A549 (cell line): ENCODE measurements around the gene ANKRD33. TPM values are rescaled to one million over a fixed set of nuclear protein-coding genes. Genes with fewer than 3 reads are reported as not detected.

Experiments used
- ATAC-seq, 2 experiments: fragments of 200-7000 bp in 1 of 2; fragments of >200 bp in 1 of 2; cut with Nextera tagmentation in 1 of 2; cut with Tn5 transposase in 1 of 2; 3 replicates each; pipeline versions ENCODE4 v1.8.0 to v1.9.1; 2018 to 2020; ENCODE audit warnings: mild to moderate bottlenecking in 1 of 2, moderate library complexity in 1 of 2
- CTCF ChIA-PET: fragments of 300-600 bp; sonication (Branson Sonifier 250); formaldehyde crosslinking; extraction: SDS; loops from one replicate; lab custom pipeline; 2021; ENCODE audit warnings: antibody characterized with exemption, inconsistent platforms; lab: Yijun Ruan, JAX
- POLR2A ChIA-PET: fragments of 350-600 bp; formaldehyde crosslinking; extraction: SDS; loops from one replicate; lab custom pipeline; 2021; ENCODE audit warnings: antibody characterized with exemption, inconsistent platforms; lab: Yijun Ruan, JAX
- DNase-seq, 2 experiments: peaks; one replicate each; pipeline versions ENCODE4 v3.0.0 to v3.0.0-alpha.2; 2011 to 2016; ENCODE audit warnings: low read depth in 1 of 2, low spot score in 1 of 2
- FAIRE-seq: peaks from 2 replicates; lab custom pipeline; 2011; peaks lifted over from hg19 to GRCh38; lab: Jason Lieb, UNC
- H3K27ac ChIP-seq, 2 experiments: fragments of >200 bp; sonication (Bioruptor Twin); formaldehyde crosslinking; 3 replicates each; pipeline ENCODE4 v1.5.1; 2016 to 2017
- H3K4me1 ChIP-seq: fragments of >200 bp; sonication (Bioruptor Twin); formaldehyde crosslinking; 3 replicates; pipeline ENCODE4 v1.6.1; 2016
- H3K4me2 ChIP-seq: fragments of >200 bp; sonication (Bioruptor Twin); formaldehyde crosslinking; 3 replicates; pipeline ENCODE4 v1.6.1; 2016
- H3K4me3 ChIP-seq: fragments of >200 bp; sonication (Bioruptor Twin); formaldehyde crosslinking; 3 replicates; pipeline ENCODE4 v1.5.1; 2016
- H3K9me3 ChIP-seq: fragments of >200 bp; sonication (Bioruptor Twin); formaldehyde crosslinking; 3 replicates; pipeline ENCODE4 v1.6.1; 2016
- CBX2 ChIP-seq: fragments of 200-600 bp; sonication (generic); IDR thresholded peaks from 2 replicates; pipeline ENCODE4 v1.6.1; 2016; ENCODE audit warnings: low read depth, mild to moderate bottlenecking, borderline replicate concordance
- CEBPB ChIP-seq, 2 experiments: fragments of >200 bp in 1 of 2; sonication (Bioruptor Twin) in 1 of 2; formaldehyde crosslinking in 1 of 2; IDR thresholded peaks; 2 replicates each; pipeline ENCODE4 v1.6.1; 2012 to 2016
- CHD2 ChIP-seq: fragments of 150-350 bp; IDR thresholded peaks from 2 replicates; pipeline ENCODE4 v1.6.1; 2014; ENCODE audit warnings: low read length; ENCODE audit not compliant: partially characterized antibody
- CHD4 ChIP-seq: fragments of 200-600 bp; sonication (generic); IDR thresholded peaks from 2 replicates; pipeline ENCODE4 v1.6.1; 2016; ENCODE audit warnings: antibody characterized with exemption, mild to moderate bottlenecking, borderline replicate concordance
- EHF ChIP-seq: fragments of 250-450 bp; sonication (Bioruptor Pico); IDR thresholded peaks from 2 replicates; pipeline ENCODE4 v1.5.0; 2020; ENCODE audit warnings: mild to moderate bottlenecking
- ELK1 ChIP-seq: fragments of 150-350 bp; IDR thresholded peaks from 2 replicates; pipeline ENCODE4 v1.6.1; 2014; ENCODE audit warnings: low read depth, mild to moderate bottlenecking, low read length
- ESRRA ChIP-seq: fragments of 150-350 bp; IDR thresholded peaks from 2 replicates; pipeline ENCODE4 v1.6.1; 2014; ENCODE audit warnings: mild to moderate bottlenecking, low read length, borderline replicate concordance
- FOSB ChIP-seq: fragments of 250-450 bp; sonication (Bioruptor Pico); IDR thresholded peaks from 2 replicates; pipeline ENCODE4 v1.5.0; 2020; ENCODE audit warnings: mild to moderate bottlenecking, moderate library complexity
- FOSL2 ChIP-seq, 2 experiments: fragments of 450-650 bp in 1 of 2; fragments of >200 bp in 1 of 2; sonication (Bioruptor Twin) in 1 of 2; formaldehyde crosslinking; IDR thresholded peaks; 2 replicates each; pipeline versions ENCODE4 v1.5.0 to v1.6.1; 2016 to 2020; ENCODE audit warnings: mild to moderate bottlenecking in 1 of 2, moderate library complexity in 1 of 2
- HDAC2 ChIP-seq: fragments of 200-600 bp; sonication (generic); IDR thresholded peaks from 2 replicates; pipeline ENCODE4 v1.6.1; 2016
- HOXB13 ChIP-seq: fragments of 250-450 bp; sonication (Bioruptor Pico); IDR thresholded peaks from 2 replicates; pipeline ENCODE4 v1.5.0; 2020; ENCODE audit warnings: low read depth, mild to moderate bottlenecking, moderate library complexity
- HOXB5 ChIP-seq: fragments of 250-450 bp; sonication (Bioruptor Pico); IDR thresholded peaks from 2 replicates; pipeline ENCODE4 v1.5.0; 2020; ENCODE audit warnings: mild to moderate bottlenecking, moderate library complexity
- KDM1A ChIP-seq: fragments of 200-600 bp; sonication (generic); IDR thresholded peaks from 2 replicates; pipeline ENCODE4 v1.6.1; 2016; ENCODE audit warnings: low read depth, mild to moderate bottlenecking
- MAX ChIP-seq: IDR thresholded peaks from 2 replicates; pipeline ENCODE4 v1.6.1; 2012
- MYC ChIP-seq: IDR thresholded peaks from 2 replicates; pipeline ENCODE4 v1.6.1; 2012; ENCODE audit warnings: mild to moderate bottlenecking, inconsistent platforms, low read length, improper control_type of control experiment, borderline replicate concordance
- NFE2L2 ChIP-seq: fragments of 150-350 bp; conservative IDR thresholded peaks from 2 replicates; pipeline ENCODE4 v1.6.1; 2014; ENCODE audit warnings: low read length
- NPAS2 ChIP-seq: fragments of 250-450 bp; sonication (Bioruptor Pico); IDR thresholded peaks from 2 replicates; pipeline ENCODE4 v1.8.0; 2022; ENCODE audit warnings: mild to moderate bottlenecking, moderate library complexity, borderline replicate concordance
- NR3C1 ChIP-seq: fragments of >200 bp; sonication (Bioruptor Twin); formaldehyde crosslinking; IDR thresholded peaks from 3 replicates; pipeline ENCODE4 v1.6.1; 2017
- PHF8 ChIP-seq: fragments of 200-600 bp; sonication (generic); IDR thresholded peaks from 2 replicates; pipeline ENCODE4 v1.6.1; 2016; ENCODE audit warnings: low read depth, mild to moderate bottlenecking, antibody characterized with exemption, moderate library complexity, borderline replicate concordance
- RAD21 ChIP-seq, 2 experiments: fragments of >200 bp in 1 of 2; sonication (Bioruptor Twin) in 1 of 2; formaldehyde crosslinking in 1 of 2; IDR thresholded peaks in 1 of 2; conservative IDR thresholded peaks in 1 of 2; 2 replicates in 1 of 2; 3 replicates in 1 of 2; pipeline ENCODE4 v1.6.1; 2012 to 2018; ENCODE audit warnings: inconsistent platforms in 1 of 2
- RFX5 ChIP-seq: fragments of 450-650 bp; IDR thresholded peaks from 2 replicates; pipeline ENCODE4 v1.7.1; 2014; ENCODE audit warnings: antibody characterized with exemption, mild to moderate bottlenecking, moderate library complexity
- RNF2 ChIP-seq: fragments of 200-600 bp; sonication (generic); IDR thresholded peaks from 2 replicates; pipeline ENCODE4 v1.6.1; 2016; ENCODE audit warnings: low read depth, mild to moderate bottlenecking, antibody characterized with exemption, moderate library complexity, borderline replicate concordance
- TFCP2L1 ChIP-seq: fragments of 250-450 bp; sonication (Bioruptor Pico); IDR thresholded peaks from 2 replicates; pipeline ENCODE4 v1.5.0; 2021; ENCODE audit warnings: mild to moderate bottlenecking
- TP53 ChIP-seq: fragments of 250-450 bp; sonication (Bioruptor Pico); IDR thresholded peaks from 2 replicates; pipeline ENCODE4 v1.5.0; 2021; ENCODE audit warnings: mild to moderate bottlenecking, moderate library complexity
- ZFP36 ChIP-seq: fragments of 450-650 bp; IDR thresholded peaks from 2 replicates; pipeline ENCODE4 v1.6.1; 2014; ENCODE audit warnings: borderline replicate concordance; ENCODE audit not compliant: partially characterized antibody
- WGBS: methylation state at CpG from one replicate; pipeline ENCODE4 v1.1.6; 2017; ENCODE audit errors: missing lambda C conversion rate; 5-methylcytosine and 5-hydroxymethylcytosine counted together
- polyA plus RNA-seq, 4 experiments: library from polyadenylated mRNA; depleted of rRNA in 3 of 4; stranded (reverse); fragments of >200 nt; fragmentation: RNase III in 1 of 4; extraction: RNeasy Plus Mini Kit Qiagen cat#74134 plus additional on column Dnase treatment in 1 of 4; gene quantifications; 2 replicates in 3 of 4; 3 replicates in 1 of 4; pipeline ENCODE4 v1.2.3, GENCODE V29; 2011 to 2017
- TF ChIP-seq, protein P1 (sequence below): fragments of 450-650 bp; IDR thresholded peaks from 2 replicates; pipeline ENCODE4 v1.6.1; 2014; ENCODE audit warnings: antibody characterized with exemption
- TF ChIP-seq, protein P2 (sequence below): IDR thresholded peaks from 2 replicates; pipeline ENCODE4 v1.6.1; 2012; ENCODE audit warnings: low read depth, borderline replicate concordance
- TF ChIP-seq, protein P3 (sequence below): fragments of 250-450 bp; sonication (Bioruptor Pico); IDR thresholded peaks from 2 replicates; pipeline ENCODE4 v1.5.0; 2020; ENCODE audit warnings: low read depth, mild to moderate bottlenecking, moderate library complexity

ANKRD33 gene
- polyA plus RNA-seq, 2 of the 4 experiments (the other 2 are of a cell fraction): not detected

DNA sequence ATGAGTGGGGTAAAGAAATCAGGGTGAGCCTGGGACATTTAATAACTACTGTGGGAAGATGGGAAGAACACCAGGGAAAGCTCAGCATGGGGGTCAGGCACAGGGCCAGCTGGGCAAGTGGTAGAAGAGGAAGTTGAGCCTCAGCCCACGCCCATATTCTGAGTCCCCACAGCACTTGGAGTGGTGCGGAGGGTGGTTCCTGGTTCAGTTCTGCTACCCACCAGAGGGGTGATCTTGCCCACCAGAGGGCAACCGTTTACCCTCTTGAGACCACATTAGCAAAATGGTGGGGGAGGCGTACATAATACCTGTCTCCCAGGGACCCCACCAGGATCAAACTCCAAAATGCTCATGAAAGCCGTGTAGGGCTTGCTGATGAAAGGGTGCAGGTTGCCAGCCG lies 16.8 kb upstream of the ANKRD33 start:
- Histone ChIP-seq H3K27ac (no peak overlapping the region), H3K4me2 (no peak overlapping the region), H3K4me3 (no peak overlapping the region), H3K9me3 (no peaks in the 10 kb centered on the region), H3K4me1 (no peaks in the 10 kb centered on the region)
- POLR2A ChIA-PET: no interaction called here
- TF ChIP-seq NPAS2 (CRISPR knock-in tag) (no peak), HOXB13 (CRISPR knock-in tag) (no peak), CBX2 (no peak), HDAC2 (no peak), CEBPB (IDR thresholded peaks at IDR 0.05) (no peak), HOXB5 (no peak), CHD4 (no peak), ZFP36 (no peak), TP53 (CRISPR knock-in tag) (no peak), MAX (no peak)
- TF ChIP-seq, protein P1, sequence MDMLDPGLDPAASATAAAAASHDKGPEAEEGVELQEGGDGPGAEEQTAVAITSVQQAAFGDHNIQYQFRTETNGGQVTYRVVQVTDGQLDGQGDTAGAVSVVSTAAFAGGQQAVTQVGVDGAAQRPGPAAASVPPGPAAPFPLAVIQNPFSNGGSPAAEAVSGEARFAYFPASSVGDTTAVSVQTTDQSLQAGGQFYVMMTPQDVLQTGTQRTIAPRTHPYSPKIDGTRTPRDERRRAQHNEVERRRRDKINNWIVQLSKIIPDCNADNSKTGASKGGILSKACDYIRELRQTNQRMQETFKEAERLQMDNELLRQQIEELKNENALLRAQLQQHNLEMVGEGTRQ: no peak
- ATAC-seq (0 out of 6 replicates have a peak, but pooled peaks of 1 of the 2 experiments have one; percentile 13), DNase-seq (no peak), FAIRE-seq (no peak)
- CTCF ChIA-PET: interaction anchor here (2.1 kb wide), 1 partner anchor 122 kb away, joined by 5 read pairs; no protein-coding TSS in a partner anchor
- 51% methylated on average over 6 of the region's 6 CpGs for WGBS

DNA sequence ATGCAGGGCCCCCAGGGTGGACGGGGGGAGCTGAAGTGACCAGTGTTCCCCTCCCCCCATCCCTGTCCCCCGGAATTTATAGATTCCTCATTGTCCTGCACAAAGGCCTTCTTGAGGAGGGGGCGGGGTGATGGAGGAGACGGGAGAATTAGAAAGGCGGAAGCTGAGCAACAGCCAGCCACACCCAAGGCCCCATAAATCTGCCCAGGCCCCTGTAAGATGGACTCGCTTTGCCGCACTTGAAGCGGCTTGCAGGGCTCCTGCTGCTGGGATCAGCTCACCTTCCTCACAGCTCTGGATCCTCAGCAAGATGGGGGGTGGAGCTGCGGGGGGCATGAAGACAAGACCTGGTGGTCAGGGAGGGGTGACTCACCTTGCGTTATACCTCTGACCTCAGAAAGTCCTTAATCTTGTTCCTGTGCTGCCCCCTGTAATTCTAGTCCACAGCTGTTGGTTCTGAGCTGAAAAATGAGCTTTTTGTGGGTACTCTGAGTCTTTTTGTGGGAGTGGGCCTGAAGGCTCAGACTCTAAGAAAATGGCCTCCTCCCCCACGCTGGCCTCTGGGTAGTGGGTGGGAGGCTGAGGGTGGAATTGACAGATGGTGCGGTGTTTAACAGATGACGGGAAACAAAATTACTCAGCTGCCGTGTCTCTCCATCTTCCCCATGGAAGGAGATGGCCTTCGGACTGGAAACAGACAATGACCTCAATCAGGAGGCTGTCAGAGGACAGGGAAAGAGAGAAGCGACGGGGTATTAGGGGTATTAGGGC lies 15.8 kb upstream of the ANKRD33 start:
- H3K9me3 ChIP-seq: no peaks in the 10 kb centered on the region
- 71% methylated on average over 17 of the region's 17 CpGs for WGBS
- no peaks in the 10 kb centered on the region for H3K4me1 ChIP-seq
- CTCF ChIA-PET: interaction anchor here (0.6 to 2.7 kb wide), 8 partner anchors 10 to 1774 kb away, joined by 3 to 6 read pairs (median 4); no protein-coding TSS in a partner anchor
- no peak overlapping the region for H3K4me2 ChIP-seq
- no peak overlapping the region for H3K4me3 ChIP-seq
- H3K27ac ChIP-seq: no peak overlapping the region
- FAIRE-seq (no peak), ATAC-seq (no peak), DNase-seq (no peak)
- POLR2A ChIA-PET: no interaction called here
- TF ChIP-seq CEBPB (IDR thresholded peaks at IDR 0.05) (no peak), ESRRA (no peak), RFX5 (no peak), FOSL2 (IDR thresholded peaks at IDR 0.05) (no peak), FOSL2 (CRISPR knock-in tag; IDR thresholded peaks at IDR 0.05) (no peak), EHF (CRISPR knock-in tag) (no peak), RAD21 (conservative IDR thresholded peaks at IDR 0.05 in 1 of 2, IDR thresholded peaks at IDR 0.05 in 1 of 2) (no peak), KDM1A (no peak)

DNA sequence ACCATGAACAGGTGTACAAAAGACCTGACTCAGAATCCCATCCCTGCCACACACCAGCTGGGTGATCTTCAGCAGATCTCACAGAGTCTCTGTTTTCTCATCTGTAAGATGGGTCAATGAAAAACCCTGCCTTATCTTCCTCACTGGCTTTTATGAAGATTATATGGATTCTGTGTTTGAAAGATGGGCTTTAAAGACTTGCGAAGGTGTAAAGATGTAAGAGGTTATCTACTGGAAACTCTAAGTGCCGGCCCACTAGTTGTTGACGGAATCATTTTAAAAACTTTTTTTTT lies 15.3 kb upstream of the ANKRD33 start:
- WGBS: 93% methylated on average over 3 of the region's 3 CpGs
- no peaks in the 10 kb centered on the region for H3K9me3 ChIP-seq
- ATAC-seq: no peak
- no peak overlapping the region for H3K4me3 ChIP-seq
- no peak for FAIRE-seq
- no peak for DNase-seq
- no peaks in the 10 kb centered on the region for H3K4me1 ChIP-seq
- POLR2A ChIA-PET: no interaction called here
- H3K27ac ChIP-seq: no peak overlapping the region
- CTCF ChIA-PET: interaction anchor here (1.0 to 2.7 kb wide), 5 partner anchors 9 to 52 kb away, joined by 3 to 6 read pairs (median 4); no protein-coding TSS in a partner anchor
- H3K4me2 ChIP-seq: no peak overlapping the region
- TF ChIP-seq, protein P2, sequence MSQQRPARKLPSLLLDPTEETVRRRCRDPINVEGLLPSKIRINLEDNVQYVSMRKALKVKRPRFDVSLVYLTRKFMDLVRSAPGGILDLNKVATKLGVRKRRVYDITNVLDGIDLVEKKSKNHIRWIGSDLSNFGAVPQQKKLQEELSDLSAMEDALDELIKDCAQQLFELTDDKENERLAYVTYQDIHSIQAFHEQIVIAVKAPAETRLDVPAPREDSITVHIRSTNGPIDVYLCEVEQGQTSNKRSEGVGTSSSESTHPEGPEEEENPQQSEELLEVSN: no peak
- TF ChIP-seq NR3C1: no peak
- TF ChIP-seq ELK1: no peak
- TF ChIP-seq RAD21 (conservative IDR thresholded peaks at IDR 0.05 in 1 of 2, IDR thresholded peaks at IDR 0.05 in 1 of 2): no peak
- no peak for TF ChIP-seq NFE2L2
- no peak for TF ChIP-seq TFCP2L1 (CRISPR knock-in tag)
- TF ChIP-seq EHF (CRISPR knock-in tag): no peak
- TF ChIP-seq MYC: no peak
- no peak for TF ChIP-seq KDM1A
- TF ChIP-seq NPAS2 (CRISPR knock-in tag): no peak
- TF ChIP-seq RFX5: no peak
- TF ChIP-seq FOSB (CRISPR knock-in tag): no peak
- TF ChIP-seq RNF2: no peak
- TF ChIP-seq, protein P1: no peak
- no peak for TF ChIP-seq PHF8
- no peak for TF ChIP-seq ESRRA
- TF ChIP-seq, protein P3, sequence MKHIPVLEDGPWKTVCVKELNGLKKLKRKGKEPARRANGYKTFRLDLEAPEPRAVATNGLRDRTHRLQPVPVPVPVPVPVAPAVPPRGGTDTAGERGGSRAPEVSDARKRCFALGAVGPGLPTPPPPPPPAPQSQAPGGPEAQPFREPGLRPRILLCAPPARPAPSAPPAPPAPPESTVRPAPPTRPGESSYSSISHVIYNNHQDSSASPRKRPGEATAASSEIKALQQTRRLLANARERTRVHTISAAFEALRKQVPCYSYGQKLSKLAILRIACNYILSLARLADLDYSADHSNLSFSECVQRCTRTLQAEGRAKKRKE: no peak
- no peak for TF ChIP-seq CHD2
- no peak for TF ChIP-seq CBX2
